HepG2 (cell line): ENCODE measurements around the gene TAF11. TPM values are rescaled to one million over a fixed set of nuclear protein-coding genes. Genes with fewer than 3 reads are reported as not detected.

Source experiments
- ADNP ChIP-seq: sonication (generic); formaldehyde crosslinking; IDR thresholded peaks from 2 replicates; pipeline ENCODE4 v1.4.0; 2020; ENCODE audit warnings: missing genetic modification reagents
- BHLHE40 ChIP-seq: IDR thresholded peaks from 2 replicates; pipeline ENCODE4 v1.6.1; 2011; ENCODE audit warnings: low read length, improper control_type of control experiment
- CHCHD3 ChIP-seq: sonication (generic); formaldehyde crosslinking; IDR thresholded peaks from 2 replicates; pipeline ENCODE4 v1.8.0; 2022; ENCODE audit warnings: mild to moderate bottlenecking, missing genetic modification reagents, moderate library complexity
- GABPB1 ChIP-seq: IDR thresholded peaks from 2 replicates; pipeline ENCODE4 v1.6.1; 2016; ENCODE audit warnings: mild to moderate bottlenecking, missing genetic modification reagents, moderate library complexity, missing compliant biosample characterization
- HCFC1 ChIP-seq: fragments of 150-350 bp; IDR thresholded peaks from 2 replicates; pipeline ENCODE4 v1.6.1; 2014; ENCODE audit warnings: low read depth, low read length
- HOXD1 ChIP-seq: sonication (generic); formaldehyde crosslinking; IDR thresholded peaks from 2 replicates; pipeline ENCODE4 v1.5.0; 2020; ENCODE audit warnings: missing genetic modification reagents
- MTA3 ChIP-seq: sonication (generic); formaldehyde crosslinking; IDR thresholded peaks from 2 replicates; pipeline ENCODE4 v1.4.0; 2020; ENCODE audit warnings: missing genetic modification reagents
- NFE2L2 ChIP-seq: fragments of 150-350 bp; IDR thresholded peaks from 2 replicates; pipeline ENCODE4 v1.6.1; 2014; ENCODE audit warnings: low read length
- NFKBIZ ChIP-seq: IDR thresholded peaks from 2 replicates; pipeline ENCODE4 v1.6.1; 2018; ENCODE audit warnings: missing genetic modification reagents, missing compliant biosample characterization
- NR1H2 ChIP-seq: sonication (generic); formaldehyde crosslinking; IDR thresholded peaks from 2 replicates; pipeline ENCODE4 v1.8.1; 2022; ENCODE audit warnings: low read depth, missing genetic modification reagents, borderline replicate concordance
- POLR2AphosphoS5 ChIP-seq: IDR thresholded peaks from 2 replicates; pipeline ENCODE4 v1.6.1; 2012; ENCODE audit warnings: low read depth, low read length
- RNF2 ChIP-seq: fragments of 450-650 bp; conservative IDR thresholded peaks from 2 replicates; pipeline ENCODE4 v1.6.1; 2016; ENCODE audit warnings: low read depth
- SMARCE1 ChIP-seq: fragments of 450-650 bp; IDR thresholded peaks from 2 replicates; pipeline ENCODE4 v1.6.1; 2017; ENCODE audit warnings: borderline replicate concordance
- ZFP82 ChIP-seq: sonication (generic); formaldehyde crosslinking; IDR thresholded peaks from 2 replicates; pipeline ENCODE4 v1.5.1; 2020; ENCODE audit warnings: mild to moderate bottlenecking, missing genetic modification reagents, borderline replicate concordance
- ZNF383 ChIP-seq: sonication (generic); formaldehyde crosslinking; IDR thresholded peaks from 2 replicates; pipeline ENCODE4 v1.4.0; 2020; ENCODE audit warnings: missing genetic modification reagents, mild to moderate bottlenecking, borderline replicate concordance
- ZNF530 ChIP-seq: sonication (generic); formaldehyde crosslinking; IDR thresholded peaks from 2 replicates; pipeline ENCODE4 v1.5.0; 2020; ENCODE audit warnings: low read depth, mild to moderate bottlenecking, missing genetic modification reagents
- ZNF564 ChIP-seq: sonication (generic); formaldehyde crosslinking; IDR thresholded peaks from 2 replicates; pipeline ENCODE4 v1.8.1; 2023; ENCODE audit warnings: mild to moderate bottlenecking, missing genetic modification reagents
- ZNF598 ChIP-seq: sonication (generic); formaldehyde crosslinking; IDR thresholded peaks from 2 replicates; pipeline ENCODE4 v1.5.1; 2020; ENCODE audit warnings: mild to moderate bottlenecking, missing genetic modification reagents, borderline replicate concordance
- ZNF772 ChIP-seq: sonication (generic); formaldehyde crosslinking; IDR thresholded peaks from 2 replicates; pipeline ENCODE4 v1.5.0; 2020; ENCODE audit warnings: mild to moderate bottlenecking, missing genetic modification reagents
- polyA plus RNA-seq, 8 experiments: library from polyadenylated mRNA; depleted of rRNA in 3 of 8; stranded (reverse) in 7 of 8; unstranded in 1 of 8; fragments of >200 nt; fragmentation: Illumina TruSeq in 4 of 8; extraction: Trizol in 4 of 8; gene quantifications; 2 replicates each; pipeline versions ENCODE4 v1.2.1 to v1.2.3, GENCODE V29; 2011 to 2016; ENCODE audit warnings: low read depth in 4 of 8, missing spikeins in 1 of 8, mixed read lengths in 1 of 8; ENCODE audit not compliant: insufficient read depth in 1 of 8
- total RNA-seq, 5 experiments: library from RNA; depleted of rRNA; stranded (reverse); fragments of >200 nt; fragmentation: Illumina TruSeq; extraction: Trizol; gene quantifications; 2 replicates each; pipeline ENCODE4 v1.2.3, GENCODE V29; 2016; ENCODE audit warnings: low read depth in 1 of 5
- TF ChIP-seq, protein P1 (sequence below): IDR thresholded peaks from 2 replicates; pipeline ENCODE4 v1.4.0; 2020; ENCODE audit warnings: mild to moderate bottlenecking, missing genetic modification reagents
- TF ChIP-seq, protein P2 (sequence below): IDR thresholded peaks from 2 replicates; pipeline ENCODE4 v1.6.1; 2016; ENCODE audit warnings: missing biosample characterization, missing genetic modification reagents, low read depth
- TF ChIP-seq, protein P3 (sequence below): sonication (generic); formaldehyde crosslinking; IDR thresholded peaks from 2 replicates; pipeline ENCODE4 v1.8.1; 2023; ENCODE audit warnings: missing genetic modification reagents, inconsistent platforms, borderline replicate concordance

The TAF11 gene
- total and polyA plus RNA-seq, 2 of the 13 experiments (the other 11 are each of a cell fraction or from before 2014, with no cell fraction given): 35.4 to 73.6 TPM

DNA sequence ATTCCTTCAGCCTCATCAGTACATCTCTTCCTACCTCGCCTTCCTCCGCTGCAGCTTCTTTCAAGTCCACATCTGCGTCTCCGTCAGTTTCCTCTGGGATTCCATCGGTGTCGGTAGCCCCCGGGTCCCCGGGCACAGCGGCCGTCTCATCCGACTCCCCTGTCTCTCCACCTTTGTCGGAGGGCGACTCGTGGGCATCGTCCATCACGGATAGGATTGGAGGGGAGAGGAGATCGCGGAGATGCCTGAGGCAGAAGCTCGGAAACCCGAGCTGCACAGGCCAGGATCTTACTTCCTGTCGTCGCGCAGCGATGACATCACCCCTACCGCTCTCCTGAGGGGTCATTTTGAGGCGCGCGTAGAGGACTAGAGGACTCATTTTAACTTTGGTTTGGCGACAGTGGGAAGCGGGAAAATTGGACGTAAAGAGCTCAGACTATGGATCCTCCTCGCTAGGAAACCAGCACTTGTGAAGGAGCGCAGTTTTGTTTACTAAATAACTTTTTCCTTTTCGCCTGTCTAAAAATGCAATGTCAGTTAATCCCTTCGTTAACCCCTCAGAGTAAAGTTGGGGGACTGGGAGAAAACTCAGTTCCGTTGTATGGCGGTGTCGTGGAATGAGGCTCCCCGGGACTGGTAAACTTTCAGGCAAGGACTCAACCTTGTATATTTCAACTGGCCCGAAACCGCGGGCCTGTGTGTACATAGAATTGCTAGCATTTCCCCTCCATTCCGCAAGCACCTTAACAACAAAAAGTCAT, at the start of gene TAF11 (continued):
- TF ChIP-seq, protein P1, sequence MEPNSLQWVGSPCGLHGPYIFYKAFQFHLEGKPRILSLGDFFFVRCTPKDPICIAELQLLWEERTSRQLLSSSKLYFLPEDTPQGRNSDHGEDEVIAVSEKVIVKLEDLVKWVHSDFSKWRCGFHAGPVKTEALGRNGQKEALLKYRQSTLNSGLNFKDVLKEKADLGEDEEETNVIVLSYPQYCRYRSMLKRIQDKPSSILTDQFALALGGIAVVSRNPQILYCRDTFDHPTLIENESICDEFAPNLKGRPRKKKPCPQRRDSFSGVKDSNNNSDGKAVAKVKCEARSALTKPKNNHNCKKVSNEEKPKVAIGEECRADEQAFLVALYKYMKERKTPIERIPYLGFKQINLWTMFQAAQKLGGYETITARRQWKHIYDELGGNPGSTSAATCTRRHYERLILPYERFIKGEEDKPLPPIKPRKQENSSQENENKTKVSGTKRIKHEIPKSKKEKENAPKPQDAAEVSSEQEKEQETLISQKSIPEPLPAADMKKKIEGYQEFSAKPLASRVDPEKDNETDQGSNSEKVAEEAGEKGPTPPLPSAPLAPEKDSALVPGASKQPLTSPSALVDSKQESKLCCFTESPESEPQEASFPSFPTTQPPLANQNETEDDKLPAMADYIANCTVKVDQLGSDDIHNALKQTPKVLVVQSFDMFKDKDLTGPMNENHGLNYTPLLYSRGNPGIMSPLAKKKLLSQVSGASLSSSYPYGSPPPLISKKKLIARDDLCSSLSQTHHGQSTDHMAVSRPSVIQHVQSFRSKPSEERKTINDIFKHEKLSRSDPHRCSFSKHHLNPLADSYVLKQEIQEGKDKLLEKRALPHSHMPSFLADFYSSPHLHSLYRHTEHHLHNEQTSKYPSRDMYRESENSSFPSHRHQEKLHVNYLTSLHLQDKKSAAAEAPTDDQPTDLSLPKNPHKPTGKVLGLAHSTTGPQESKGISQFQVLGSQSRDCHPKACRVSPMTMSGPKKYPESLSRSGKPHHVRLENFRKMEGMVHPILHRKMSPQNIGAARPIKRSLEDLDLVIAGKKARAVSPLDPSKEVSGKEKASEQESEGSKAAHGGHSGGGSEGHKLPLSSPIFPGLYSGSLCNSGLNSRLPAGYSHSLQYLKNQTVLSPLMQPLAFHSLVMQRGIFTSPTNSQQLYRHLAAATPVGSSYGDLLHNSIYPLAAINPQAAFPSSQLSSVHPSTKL (CRISPR knock-in tag): peak; percentile 76
- no peak for TF ChIP-seq ZNF530 (CRISPR knock-in tag)
- TF ChIP-seq CHCHD3 (CRISPR knock-in tag): peak; percentile 14; the same call in 1 of the 2 replicates
- TF ChIP-seq NR1H2 (CRISPR knock-in tag): no peak
- TF ChIP-seq ZNF772 (CRISPR knock-in tag): peak; percentile 78
- peak; percentile 91 for TF ChIP-seq POLR2AphosphoS5
- TF ChIP-seq SMARCE1: no peak
- TF ChIP-seq HCFC1: peak; percentile 80
- no peak for TF ChIP-seq ZNF564 (CRISPR knock-in tag)
- TF ChIP-seq NFKBIZ: peak; percentile 85; the same call in 1 of the 2 replicates
- no peak for TF ChIP-seq HOXD1
- TF ChIP-seq, protein P2, sequence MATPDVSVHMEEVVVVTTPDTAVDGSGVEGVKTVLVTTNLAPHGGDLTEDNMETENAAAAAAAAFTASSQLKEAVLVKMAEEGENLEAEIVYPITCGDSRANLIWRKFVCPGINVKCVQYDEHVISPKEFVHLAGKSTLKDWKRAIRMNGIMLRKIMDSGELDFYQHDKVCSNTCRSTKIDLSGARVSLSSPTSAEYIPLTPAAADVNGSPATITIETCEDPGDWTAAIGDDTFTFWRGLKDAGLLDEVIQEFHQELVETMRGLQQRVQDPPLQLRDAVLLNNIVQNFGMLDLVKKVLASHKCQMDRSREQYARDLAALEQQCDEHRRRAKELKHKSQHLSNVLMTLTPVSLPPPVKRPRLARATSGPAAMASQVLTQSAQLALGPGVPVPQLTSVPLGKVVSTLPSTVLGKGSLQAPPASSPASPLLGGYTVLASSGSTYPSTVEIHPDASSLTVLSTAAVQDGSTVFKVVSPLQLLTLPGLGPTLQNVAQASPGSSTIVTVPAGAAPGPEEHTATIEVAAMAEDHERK: peak; percentile 78
- 0 out of 2 replicates have a peak, but pooled peaks have one; percentile 15 for TF ChIP-seq ZFP82 (CRISPR knock-in tag)
- TF ChIP-seq GABPB1 (CRISPR knock-in tag): peak; percentile 97
- TF ChIP-seq BHLHE40: 0 out of 2 replicates have a peak, but pooled peaks have one; percentile 29
- TF ChIP-seq MTA3: no peak
- TF ChIP-seq ZNF383: no peak
- no peak for TF ChIP-seq RNF2
- TF ChIP-seq ZNF598 (CRISPR knock-in tag): peak; percentile 94
- TF ChIP-seq, protein P3, sequence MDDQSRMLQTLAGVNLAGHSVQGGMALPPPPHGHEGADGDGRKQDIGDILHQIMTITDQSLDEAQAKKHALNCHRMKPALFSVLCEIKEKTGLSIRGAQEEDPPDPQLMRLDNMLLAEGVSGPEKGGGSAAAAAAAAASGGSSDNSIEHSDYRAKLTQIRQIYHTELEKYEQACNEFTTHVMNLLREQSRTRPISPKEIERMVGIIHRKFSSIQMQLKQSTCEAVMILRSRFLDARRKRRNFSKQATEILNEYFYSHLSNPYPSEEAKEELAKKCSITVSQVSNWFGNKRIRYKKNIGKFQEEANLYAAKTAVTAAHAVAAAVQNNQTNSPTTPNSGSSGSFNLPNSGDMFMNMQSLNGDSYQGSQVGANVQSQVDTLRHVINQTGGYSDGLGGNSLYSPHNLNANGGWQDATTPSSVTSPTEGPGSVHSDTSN: 0 out of 2 replicates have a peak, but pooled peaks have one; percentile 15
- TF ChIP-seq NFE2L2: no peak
- no peak for TF ChIP-seq ADNP (CRISPR knock-in tag)
